Stimulated activated CD8-positive, alpha-beta memory T cell treated with anti-CD3 and anti-CD28 coated beads, Interleukin-4, amount 100 ng/mL, for 4 hours (primary cell): ENCODE results near the gene PHACTR4.
"Not testable (repeated sequence)": the region's sequence is repeated elsewhere in the genome, so short reads cannot be mapped to it uniquely, and the experiment has no call there.

Experiments
- DNase-seq, 2 donors: peaks; one replicate each; pipeline ENCODE4 v3.0.0-alpha.2; 2020; ENCODE audit warnings: low read depth in 2 of 2, low spot score in 1 of 2

PHACTR4 gene

DNA sequence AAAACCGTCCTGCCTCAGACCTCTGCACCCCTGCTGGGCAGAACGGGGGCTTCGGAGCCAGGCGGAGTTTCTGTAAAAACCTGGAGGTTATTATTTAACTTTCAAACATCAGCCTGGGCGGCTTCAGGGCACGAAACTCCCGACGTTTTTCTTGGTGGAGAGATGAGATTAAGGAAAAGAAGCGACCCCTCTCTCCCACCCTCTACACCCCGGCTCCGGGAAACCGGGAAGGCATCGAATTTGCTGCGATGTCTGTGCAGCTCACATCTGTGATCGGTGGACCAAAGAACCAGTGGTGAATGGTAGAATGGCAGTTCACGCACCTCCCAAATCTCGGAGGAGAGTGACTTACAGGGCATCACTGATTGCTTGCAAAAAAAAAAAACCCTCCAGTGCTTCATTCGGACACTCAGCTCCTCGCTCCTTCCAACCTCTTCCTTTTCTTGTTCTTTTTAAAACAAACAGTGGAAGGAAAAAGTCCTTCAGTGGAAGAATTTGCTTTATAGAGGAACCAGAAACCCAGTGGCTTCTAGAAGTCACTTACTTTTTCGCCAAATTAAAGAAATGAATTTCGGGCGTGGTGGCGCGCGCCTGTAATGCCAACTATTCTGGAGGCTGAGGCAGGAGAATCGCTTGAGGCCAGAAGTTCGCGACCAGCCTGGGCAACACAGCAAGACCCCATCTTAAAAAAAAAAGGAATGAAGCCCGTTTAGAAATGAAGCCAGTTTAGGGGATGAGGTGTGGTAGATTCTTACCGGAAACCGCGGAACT lies 884 bp downstream of the PHACTR4 start:
- DNase-seq, result peak in 1 of 2 donors; percentile 2

GRCh38 chr1:28371010-28371377 lies 1.5 kb downstream of the PHACTR4 start:
- DNase-seq, result no peak

- DNase-seq, result not testable (repeated sequence)
Observed at GRCh38 chr1:28373450-28373849, 3.9 kb downstream of the PHACTR4 start.

DNA sequence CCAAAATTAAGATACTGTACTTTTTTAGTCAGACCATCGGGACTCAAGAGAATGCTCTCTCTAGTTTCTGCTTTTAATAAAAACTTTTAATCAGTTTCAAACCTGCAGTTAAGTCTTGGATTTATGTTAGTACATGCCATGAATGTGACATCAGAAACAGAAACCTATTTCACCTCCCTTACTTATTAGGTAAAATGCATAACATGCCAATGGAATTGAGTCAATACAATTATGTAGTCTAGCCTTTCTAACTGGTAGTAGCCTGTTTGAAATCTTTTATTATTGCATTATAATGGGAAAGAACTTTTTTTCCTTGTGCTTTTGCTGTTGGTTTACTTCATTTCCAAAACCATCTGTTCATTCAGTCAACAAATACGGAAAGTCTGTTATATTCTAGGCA lies 4.8 kb downstream of the PHACTR4 start:
- no peak for DNase-seq

GRCh38 chr1:28375598-28375997 lies 6.1 kb downstream of the PHACTR4 start:
- DNase-seq, result not testable (repeated sequence)

DNA sequence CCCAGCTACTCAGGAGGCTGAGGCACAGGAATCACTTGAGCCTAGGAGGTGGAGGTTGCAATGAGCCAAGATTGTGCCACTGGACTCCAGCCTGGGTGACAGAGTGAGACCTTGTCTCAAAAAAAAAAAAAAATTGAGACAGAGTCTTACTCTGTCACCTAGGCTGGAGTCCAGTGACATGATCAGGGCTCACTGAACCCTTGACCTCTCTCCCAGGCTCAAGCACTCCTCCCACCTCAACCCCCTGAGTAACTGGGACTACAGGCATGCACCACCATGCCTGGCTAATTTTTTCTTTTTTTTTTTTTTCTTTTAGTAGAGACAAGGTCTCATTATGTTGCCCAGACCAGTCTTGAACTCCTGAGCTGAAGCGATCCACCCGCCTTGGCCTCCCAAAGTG lies 6.7 kb downstream of the PHACTR4 start:
- not testable (repeated sequence) for DNase-seq

- no peak for DNase-seq
Observed at GRCh38 chr1:28378906-28379305, 9.4 kb downstream of the PHACTR4 start.

GRCh38 chr1:28380394-28380793 lies 10.9 kb downstream of the PHACTR4 start:
- DNase-seq, result no peak

DNA sequence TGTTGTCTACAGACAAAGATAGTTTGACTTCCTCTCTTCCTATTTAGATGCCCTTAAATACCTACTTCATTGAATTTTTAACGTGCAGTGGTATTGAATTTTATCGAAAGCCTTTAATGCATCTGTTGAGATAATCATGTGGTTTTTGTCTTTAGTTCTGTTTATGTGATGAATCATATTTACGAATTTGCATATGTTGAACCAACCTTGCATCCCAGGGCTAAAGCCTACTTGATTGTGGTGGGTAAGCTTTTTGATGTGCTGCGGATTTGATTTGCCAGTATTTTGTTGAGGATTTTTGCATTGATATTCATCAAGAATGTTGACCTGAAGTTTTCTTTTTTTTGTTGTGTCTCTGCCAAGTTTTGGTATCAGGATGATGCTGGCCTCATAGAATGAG lies 14.2 kb downstream of the PHACTR4 start:
- DNase-seq, result not testable (repeated sequence)

DNA sequence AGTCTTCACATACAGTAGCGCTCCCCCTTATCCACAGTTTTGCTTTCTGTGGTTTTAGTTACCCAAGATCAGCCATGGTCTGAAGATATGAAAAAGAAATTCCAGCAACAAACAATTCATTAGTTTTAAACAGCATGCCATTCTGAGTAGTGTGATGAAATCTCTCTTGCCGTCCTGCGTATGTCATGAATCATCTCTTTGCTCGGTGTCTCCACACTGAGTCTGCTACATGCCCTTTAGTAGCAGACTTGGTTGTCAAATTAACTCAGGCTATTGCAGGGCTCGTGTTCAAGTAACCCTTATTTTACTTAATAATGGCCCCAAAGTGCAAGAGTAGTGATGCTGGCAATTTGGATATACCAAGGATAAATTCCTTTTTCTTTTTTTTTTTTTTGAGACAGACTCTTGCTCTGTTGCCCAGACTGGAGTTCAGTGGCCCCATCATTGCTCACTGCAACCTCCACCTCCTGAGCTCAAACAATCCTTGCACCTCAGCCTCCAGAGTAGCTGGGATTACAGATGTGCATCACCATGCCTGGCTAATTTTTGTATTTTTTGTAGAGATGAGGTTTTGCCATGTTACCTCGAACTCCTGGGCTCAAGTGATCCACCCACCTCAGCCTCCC lies 22.6 kb downstream of the PHACTR4 start:
- no peak for DNase-seq

GRCh38 chr1:28394136-28394535 lies 24.6 kb downstream of the PHACTR4 start:
- DNase-seq, result no peak

DNA sequence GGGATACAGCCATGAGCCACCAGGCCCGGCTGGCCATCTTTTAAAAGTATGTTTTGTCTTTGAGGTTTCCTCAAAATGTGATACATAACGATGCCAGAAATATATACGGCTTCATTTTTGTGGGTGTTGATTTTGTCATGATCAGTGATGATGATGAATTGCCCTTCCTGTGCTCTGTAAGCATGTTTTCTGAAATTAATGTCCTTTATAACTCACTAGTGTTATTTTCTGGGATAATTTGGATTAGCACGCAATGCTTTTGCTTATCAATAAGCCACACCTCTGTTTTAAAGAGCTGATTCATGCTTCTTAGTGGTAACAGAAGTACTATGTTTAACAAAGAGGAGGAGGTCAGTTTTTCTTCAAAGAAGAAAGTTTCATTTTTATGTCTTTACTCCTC lies 25.6 kb downstream of the PHACTR4 start:
- DNase-seq, result no peak

DNA sequence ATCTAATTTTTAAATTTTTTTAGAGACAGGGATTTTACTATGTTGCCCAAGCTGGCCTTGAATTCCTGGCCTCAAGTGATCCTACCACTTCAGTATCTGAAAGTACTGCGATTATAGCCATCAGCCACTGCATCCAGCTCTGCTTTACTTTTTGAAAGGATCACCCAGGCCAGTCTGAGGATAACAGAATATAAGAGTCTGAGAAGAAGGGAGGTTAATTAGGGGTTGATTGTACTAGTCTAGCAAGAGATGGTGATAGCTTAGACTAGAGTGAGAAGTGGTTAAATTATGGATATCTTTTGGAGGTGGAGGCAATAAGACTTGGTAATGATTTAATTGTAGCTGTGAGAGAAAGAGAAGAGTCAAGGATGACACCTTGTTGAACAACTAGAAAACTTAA lies 32.2 kb downstream of the PHACTR4 start:
- no peak for DNase-seq

DNA sequence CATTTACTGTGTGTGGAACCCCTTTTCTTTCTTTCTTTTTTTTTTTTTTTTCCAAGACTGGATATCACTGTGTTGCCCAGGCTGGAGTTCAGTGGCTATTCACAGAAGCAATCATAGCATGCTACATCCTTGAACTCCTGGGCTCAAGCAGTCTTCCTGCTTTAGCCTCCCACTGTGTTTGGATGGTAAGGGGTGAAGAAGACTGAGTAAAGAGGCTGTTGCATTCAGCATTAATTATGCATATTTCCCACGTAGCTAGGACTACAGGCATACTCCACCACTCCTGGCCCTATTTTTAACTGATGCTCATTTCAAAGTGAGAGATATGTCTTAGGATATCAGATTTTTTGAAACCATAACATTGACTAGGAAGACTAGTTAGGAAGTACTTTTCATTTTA lies 39.5 kb downstream of the PHACTR4 start:
- no peak for DNase-seq

- DNase-seq, result no peak
Observed at GRCh38 chr1:28411656-28412055, 42.1 kb downstream of the PHACTR4 start.

DNA sequence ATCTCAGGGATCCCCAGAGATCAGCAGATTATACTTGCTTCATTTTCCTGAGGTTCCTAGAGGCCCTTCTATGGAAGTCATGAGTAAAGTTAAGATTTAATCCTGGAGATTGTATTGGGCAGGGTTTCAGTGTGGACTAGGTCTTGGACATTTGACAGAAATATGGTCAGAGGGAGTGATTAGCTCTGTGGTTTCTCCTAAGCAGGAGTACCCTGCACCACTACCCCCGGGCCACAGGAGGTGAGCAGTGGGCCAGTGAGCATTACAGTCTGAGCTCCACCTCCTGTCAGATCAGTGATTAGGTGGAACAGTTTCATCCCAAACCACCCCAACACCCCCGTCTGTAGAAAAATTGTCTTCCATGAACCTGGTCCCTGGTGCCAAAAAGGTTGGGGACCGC lies 43.2 kb downstream of the PHACTR4 start:
- no peak for DNase-seq

DNA sequence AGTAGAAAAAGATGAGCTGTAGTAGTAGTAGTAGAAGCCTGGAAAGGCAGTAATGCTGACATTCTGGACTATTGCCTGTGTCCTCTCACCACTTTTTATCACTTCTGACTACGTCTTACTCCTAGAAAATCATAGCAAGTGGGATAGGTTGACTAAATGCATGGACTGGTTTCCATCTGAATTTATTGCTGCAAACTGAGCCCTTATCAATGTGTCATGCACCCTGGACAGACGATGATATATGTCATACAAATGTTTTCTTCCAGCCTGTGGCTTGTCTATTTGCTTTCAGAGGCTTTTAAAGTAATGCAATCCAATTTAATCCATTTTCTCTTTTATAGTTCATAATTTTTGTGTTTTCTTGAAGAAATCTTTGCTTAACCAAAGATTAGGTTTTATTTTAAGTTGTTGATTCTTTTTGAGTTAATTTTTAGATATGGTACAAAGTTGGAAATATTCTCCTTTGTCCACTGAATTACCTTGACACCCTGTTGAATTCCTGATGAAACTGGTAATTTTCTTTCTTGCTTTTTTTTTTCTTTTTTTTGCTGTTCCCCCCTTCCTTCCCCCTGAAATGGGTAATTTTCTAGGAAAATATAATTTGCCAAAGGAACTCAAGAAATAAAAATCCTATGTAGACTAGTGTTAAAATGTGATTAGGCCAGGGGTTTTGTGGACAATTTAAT lies 47.1 kb downstream of the PHACTR4 start:
- DNase-seq, result no peak

DNA sequence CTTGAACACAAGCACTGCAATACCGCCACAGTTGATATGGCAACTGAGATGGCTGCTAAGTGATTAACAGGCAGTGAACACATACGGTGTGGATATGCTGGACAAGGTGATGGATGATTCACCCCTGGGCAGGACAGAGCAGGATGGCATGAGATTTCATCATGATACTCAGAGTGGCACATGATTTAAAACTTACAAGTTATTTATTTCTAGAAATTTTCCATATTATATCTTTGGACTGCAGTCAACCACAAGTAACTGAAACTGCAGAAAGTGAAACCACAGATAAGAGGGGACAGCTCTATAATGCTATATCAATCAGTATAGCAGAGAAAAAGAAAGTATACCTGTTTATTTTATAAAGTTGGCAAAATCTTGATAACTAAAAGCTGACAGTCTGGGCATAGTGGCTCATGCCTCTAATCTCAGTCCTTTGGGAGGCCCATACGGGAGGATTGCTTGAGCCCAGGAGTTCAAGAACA lies 47.9 kb downstream of the PHACTR4 start:
- no peak for DNase-seq

- DNase-seq, result no peak
Observed at GRCh38 chr1:28417926-28418637, 48.5 kb downstream of the PHACTR4 start.

DNA sequence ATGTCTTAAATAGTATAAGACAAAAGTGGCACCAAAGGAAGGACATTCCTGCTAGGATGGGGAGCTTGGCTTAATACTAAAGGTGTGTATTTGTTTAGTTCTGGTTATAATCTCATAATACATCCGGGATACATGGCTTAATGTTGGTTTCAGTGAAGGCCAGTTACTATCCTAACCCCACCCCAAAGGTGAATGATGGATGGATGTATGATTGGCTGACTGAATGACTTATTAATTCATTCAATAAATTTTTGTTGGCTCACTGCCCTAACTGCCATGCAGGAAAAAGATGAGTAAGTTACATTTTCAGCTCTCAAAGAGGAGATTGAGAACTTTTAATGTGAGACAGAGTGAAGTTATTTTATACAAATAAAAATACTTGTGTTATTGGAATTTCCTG lies 52.2 kb downstream of the PHACTR4 start:
- no peak for DNase-seq

DNA sequence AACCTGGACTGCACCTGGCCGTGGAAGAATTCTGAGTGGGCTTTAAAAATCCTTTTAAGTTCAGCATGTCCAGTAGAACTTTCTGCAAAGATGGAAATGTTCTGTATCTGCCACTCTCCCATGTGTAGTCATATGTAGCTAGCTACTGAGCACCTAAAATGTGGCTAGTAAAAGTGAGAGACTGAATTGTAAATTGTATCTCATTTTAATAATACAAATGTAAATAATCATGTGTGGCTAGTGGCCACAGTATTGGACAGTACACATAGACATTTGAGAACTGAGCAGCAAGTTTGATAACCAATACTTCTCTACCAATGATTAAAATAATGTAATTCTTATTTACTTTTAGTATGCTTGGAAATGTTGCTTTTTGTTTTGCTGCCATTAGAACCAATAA lies 57.3 kb downstream of the PHACTR4 start:
- DNase-seq, result no peak

- DNase-seq, result no peak
Observed at GRCh38 chr1:28428012-28428411, 58.5 kb downstream of the PHACTR4 start.
